HG02884 (cell line): ENCODE data around the gene RAVER1.
"Not testable (repeated sequence)": the region's sequence is repeated elsewhere in the genome, so short reads cannot be mapped to it uniquely, and the experiment has no call there.

ENCODE experiments used
- ATAC-seq: cut with Tn5 transposase; IDR thresholded peaks from one replicate; pipeline ENCODE4 v1.9.1; 2021; ENCODE audit warnings: mild to moderate bottlenecking, moderate library complexity; ENCODE audit not compliant: unreplicated experiment

RAVER1 gene

GRCh38 chr19:10332965-10333757, at the start of gene RAVER1:
TSS of gene RAVER1 (minus strand) at chr19:10333529. CDS start at chr19:10333507, 22 bp downstream.
- peak; percentile 84 for ATAC-seq

- not testable (repeated sequence) for ATAC-seq
Observed at GRCh38 chr19:10383223-10383499, 49.8 kb upstream of the RAVER1 start.

- peak; percentile 85 for ATAC-seq
Observed at GRCh38 chr19:10380313-10381102, 47.2 kb upstream of the RAVER1 start, which contains the start of gene TYK2. TSS of gene TYK2 (minus strand) at chr19:10380572. CDS start at chr19:10378406, 2,166 bp downstream.

GRCh38 chr19:10379880-10380312, 46.6 kb upstream of the RAVER1 start:
- no peak for ATAC-seq

GRCh38 chr19:10378124-10378523, 44.8 kb upstream of the RAVER1 start:
- no peak for ATAC-seq

GRCh38 chr19:10377140-10377640, 43.9 kb upstream of the RAVER1 start:
- ATAC-seq: not testable (repeated sequence)

- no peak for ATAC-seq
Observed at GRCh38 chr19:10374931-10375330, 41.6 kb upstream of the RAVER1 start.

GRCh38 chr19:10372690-10373089, 39.4 kb upstream of the RAVER1 start:
- ATAC-seq: no peak

GRCh38 chr19:10368101-10368803, 34.9 kb upstream of the RAVER1 start:
- no peak for ATAC-seq

GRCh38 chr19:10366950-10367512, 33.7 kb upstream of the RAVER1 start:
- not testable (repeated sequence) for ATAC-seq

- no peak for ATAC-seq
Observed at GRCh38 chr19:10365518-10365917, 32.2 kb upstream of the RAVER1 start.

- no peak for ATAC-seq
Observed at GRCh38 chr19:10364644-10365043, 31.3 kb upstream of the RAVER1 start.

- no peak for ATAC-seq
Observed at GRCh38 chr19:10363789-10364281, 30.5 kb upstream of the RAVER1 start.

- ATAC-seq: no peak
Observed at GRCh38 chr19:10362259-10362658, 28.9 kb upstream of the RAVER1 start.

- ATAC-seq: no peak
Observed at GRCh38 chr19:10361569-10362011, 28.3 kb upstream of the RAVER1 start.

GRCh38 chr19:10356431-10356830, 23.1 kb upstream of the RAVER1 start:
- no peak for ATAC-seq

- ATAC-seq: no peak
Observed at GRCh38 chr19:10353793-10354391, 20.6 kb upstream of the RAVER1 start.

- no peak for ATAC-seq
Observed at GRCh38 chr19:10352764-10353671, 19.7 kb upstream of the RAVER1 start.

- ATAC-seq: no peak
Observed at GRCh38 chr19:10346509-10346908, 13.2 kb upstream of the RAVER1 start.
